Measurements from ENCODE around the gene ZBTB20. TPM values are rescaled to one million over a fixed set of nuclear protein-coding genes. Genes with fewer than 3 reads are reported as not detected.
"Not testable (repeated sequence)": the region's sequence is repeated elsewhere in the genome, so short reads cannot be mapped to it uniquely, and the experiment has no call there.

The ZBTB20 gene
- total RNA-seq, 3 donors from 2014 or later = 62.9 to 150 (median 109) TPM

DNA sequence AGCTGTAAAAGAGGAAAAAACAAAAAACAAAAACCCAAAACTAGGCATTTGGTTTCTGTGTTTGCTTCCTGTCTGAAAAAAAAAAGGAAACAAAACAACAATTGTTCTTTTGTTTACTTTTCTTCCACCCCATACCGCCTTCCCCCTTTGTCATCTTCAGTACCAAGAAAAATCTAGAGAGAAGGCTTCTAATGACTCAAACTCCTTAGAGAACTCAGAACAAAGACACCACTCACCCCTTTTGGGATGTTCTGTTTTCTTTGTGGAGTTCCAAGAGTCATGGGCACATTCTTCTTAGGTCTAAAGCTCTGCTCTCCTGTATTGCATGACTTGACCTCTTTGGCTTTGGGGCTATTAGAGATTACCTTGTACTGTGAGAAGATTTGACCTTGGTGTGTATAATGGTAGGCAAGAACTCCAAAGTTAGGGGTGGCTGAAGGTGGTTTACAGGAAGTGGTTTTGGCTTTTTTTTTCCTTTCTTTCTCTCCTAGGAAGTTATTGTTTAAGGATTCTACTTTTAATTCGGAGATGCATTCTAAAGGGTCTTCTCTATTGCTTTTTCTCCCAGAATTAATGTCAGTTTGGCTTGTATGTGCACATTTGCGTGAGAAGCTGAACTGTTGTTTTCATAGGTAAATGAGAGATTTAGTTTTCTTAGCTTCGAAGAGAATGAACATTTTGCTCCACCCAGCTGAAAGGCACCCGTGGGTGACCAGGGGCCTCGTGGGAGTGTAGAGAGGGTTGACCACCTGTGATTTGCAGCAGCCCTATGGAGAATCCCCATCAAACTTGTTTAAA, 39.5 kb upstream of the ZBTB20 start:
- Histone ChIP-seq H3K4me3 (no peak overlapping the region), H3K4me1 (no peaks in the 10 kb centered on the region), H3K27ac (no peak overlapping the region), H3K9me3 (peaks cover 0 to 14% of the 10 kb centered on the region in 2 donors), H3K36me3 (no peaks in the 10 kb centered on the region), H3K27me3 (no peaks in the 10 kb centered on the region)
- no peak for DNase-seq (ENCODE audit: low spot score in 2 of 2)
- intact Hi-C loops (cut with DNase I; ENCODE audit: low total_unique reads) = no loop called here
- TF ChIP-seq POLR2A (IDR thresholded peaks at IDR 0.05) = no peak
- TF ChIP-seq POLR2AphosphoS5 (IDR thresholded peaks at IDR 0.05) = no peak
- TF ChIP-seq, protein P1, sequence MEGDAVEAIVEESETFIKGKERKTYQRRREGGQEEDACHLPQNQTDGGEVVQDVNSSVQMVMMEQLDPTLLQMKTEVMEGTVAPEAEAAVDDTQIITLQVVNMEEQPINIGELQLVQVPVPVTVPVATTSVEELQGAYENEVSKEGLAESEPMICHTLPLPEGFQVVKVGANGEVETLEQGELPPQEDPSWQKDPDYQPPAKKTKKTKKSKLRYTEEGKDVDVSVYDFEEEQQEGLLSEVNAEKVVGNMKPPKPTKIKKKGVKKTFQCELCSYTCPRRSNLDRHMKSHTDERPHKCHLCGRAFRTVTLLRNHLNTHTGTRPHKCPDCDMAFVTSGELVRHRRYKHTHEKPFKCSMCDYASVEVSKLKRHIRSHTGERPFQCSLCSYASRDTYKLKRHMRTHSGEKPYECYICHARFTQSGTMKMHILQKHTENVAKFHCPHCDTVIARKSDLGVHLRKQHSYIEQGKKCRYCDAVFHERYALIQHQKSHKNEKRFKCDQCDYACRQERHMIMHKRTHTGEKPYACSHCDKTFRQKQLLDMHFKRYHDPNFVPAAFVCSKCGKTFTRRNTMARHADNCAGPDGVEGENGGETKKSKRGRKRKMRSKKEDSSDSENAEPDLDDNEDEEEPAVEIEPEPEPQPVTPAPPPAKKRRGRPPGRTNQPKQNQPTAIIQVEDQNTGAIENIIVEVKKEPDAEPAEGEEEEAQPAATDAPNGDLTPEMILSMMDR (IDR thresholded peaks at IDR 0.05) = no peak

DNA sequence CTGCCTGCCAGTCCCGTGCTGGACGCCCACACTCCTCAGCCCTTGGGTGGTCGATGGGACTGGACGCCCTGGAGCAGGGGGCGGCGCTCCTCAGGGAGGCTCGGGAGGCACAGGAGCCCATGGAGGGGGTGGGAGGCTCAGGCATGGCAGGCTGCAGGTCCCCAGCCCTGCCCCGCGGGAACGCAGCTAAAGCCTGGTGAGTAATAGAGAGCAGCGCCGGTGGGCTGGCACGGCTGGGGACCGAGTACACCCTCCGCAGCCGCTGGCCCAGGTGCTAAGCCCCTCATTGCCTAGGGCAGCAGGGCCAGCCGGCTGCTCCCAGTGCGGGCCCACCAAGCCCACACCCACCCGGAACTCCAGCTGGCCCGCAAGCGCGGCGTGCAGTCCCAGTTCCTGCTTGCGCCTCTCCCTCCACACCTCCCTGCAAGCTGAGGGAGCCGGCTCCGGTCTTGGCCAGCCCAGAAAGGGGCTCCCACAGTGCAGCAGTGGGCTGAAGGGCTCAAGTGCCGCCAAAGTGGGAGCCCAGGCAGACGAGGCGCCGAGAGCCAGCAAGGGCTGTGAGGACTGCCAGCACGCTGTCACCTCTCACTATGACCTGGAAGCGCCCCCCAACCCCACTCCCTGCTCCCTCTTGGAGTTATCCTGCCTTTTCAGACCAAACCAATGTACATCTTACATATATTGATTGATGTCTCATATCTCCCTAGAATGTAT, 37.9 kb upstream of the ZBTB20 start:
- H3K27ac ChIP-seq; H3K4me3 ChIP-seq; H3K9me3 ChIP-seq; H3K36me3 ChIP-seq; H3K4me1 ChIP-seq; H3K27me3 ChIP-seq; intact Hi-C loops (cut with DNase I; ENCODE audit: low total_unique reads); DNase-seq (ENCODE audit: low spot score in 2 of 2): not testable (repeated sequence)

DNA sequence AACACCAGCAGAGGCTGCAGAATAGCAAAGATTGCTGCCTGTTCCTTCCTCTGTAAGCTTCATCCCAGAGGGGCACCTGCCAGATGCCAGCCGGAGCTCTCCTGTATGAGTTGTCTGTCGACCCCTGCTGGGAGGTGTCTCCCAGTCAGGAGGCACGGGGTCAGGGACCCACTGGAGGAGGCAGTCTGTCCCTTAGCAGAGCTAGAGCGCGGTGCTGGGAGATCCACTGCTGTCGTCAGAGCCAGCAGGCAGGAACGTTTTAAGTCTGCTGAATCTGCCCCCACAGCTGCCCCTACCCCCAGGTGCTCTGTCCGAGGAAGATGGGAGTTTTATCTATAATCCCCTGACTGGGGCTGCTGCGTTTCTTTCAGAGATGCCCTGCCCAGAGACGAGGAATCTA, 31.8 kb upstream of the ZBTB20 start:
- H3K27me3 ChIP-seq; H3K27ac ChIP-seq; DNase-seq (ENCODE audit: low spot score in 2 of 2); intact Hi-C loops (cut with DNase I; ENCODE audit: low total_unique reads); H3K4me3 ChIP-seq; H3K9me3 ChIP-seq; H3K4me1 ChIP-seq; H3K36me3 ChIP-seq: not testable (repeated sequence)

DNA sequence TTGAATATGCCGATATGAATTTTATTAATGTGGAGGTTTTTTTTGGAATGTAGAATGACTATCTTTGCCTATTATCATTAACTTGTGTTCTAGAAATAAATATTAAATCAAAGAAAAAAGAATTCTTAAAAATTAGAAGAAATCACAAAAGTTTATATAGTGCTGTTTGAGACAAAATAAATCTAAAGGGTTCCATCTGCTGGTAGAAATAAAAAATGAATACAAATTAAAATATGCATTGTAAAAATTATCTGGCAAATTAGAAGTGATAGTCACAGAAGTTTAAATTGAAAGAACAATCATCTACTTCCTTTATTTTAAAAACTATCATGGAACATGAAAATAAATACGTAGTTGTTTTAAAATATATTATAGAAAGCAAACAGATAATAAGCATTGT, 22.7 kb upstream of the ZBTB20 start:
- Histone ChIP-seq H3K27me3 (no peaks in the 10 kb centered on the region), H3K4me1 (no peaks in the 10 kb centered on the region), H3K4me3 (no peak overlapping the region), H3K9me3 (no peaks in the 10 kb centered on the region), H3K36me3 (no peaks in the 10 kb centered on the region), H3K27ac (no peak overlapping the region)
- TF ChIP-seq POLR2AphosphoS5 (IDR thresholded peaks at IDR 0.05) = no peak
- TF ChIP-seq, protein P1 (IDR thresholded peaks at IDR 0.05) = peak in 2 of 3 donors; percentile 34 to 36
- TF ChIP-seq POLR2A (IDR thresholded peaks at IDR 0.05) = no peak
- intact Hi-C loops (cut with DNase I; ENCODE audit: low total_unique reads) = no loop called here
- DNase-seq (ENCODE audit: low spot score in 2 of 2) = no peak

DNA sequence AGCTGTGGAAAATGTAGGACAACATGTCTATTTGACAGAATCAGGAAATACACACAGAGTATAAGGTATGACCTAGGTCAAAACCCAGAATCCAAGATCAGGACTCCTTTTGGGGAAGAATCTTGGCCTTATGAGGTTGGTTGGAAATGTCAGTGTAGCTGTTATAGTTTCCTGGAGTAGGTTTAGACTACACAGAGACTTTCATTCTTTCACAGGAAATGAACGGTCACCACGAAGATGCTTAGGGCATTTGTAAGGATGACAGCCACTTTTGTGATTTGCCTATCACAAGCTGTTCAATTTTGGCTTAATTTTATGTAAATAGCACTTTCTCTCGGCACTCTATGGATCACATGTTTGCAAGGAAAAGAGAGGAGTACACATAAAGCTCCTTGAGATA, 18.6 kb upstream of the ZBTB20 start:
- Histone ChIP-seq H3K9me3 (no peaks in the 10 kb centered on the region), H3K4me1 (no peaks in the 10 kb centered on the region), H3K4me3 (no peak overlapping the region), H3K27ac (peak overlapping the region in 1 of 2 donors; percentile 19), H3K36me3 (no peaks in the 10 kb centered on the region), H3K27me3 (no peaks in the 10 kb centered on the region)
- intact Hi-C loops (cut with DNase I; ENCODE audit: low total_unique reads) = no loop called here
- TF ChIP-seq POLR2AphosphoS5 (IDR thresholded peaks at IDR 0.05) = no peak
- TF ChIP-seq, protein P1 (IDR thresholded peaks at IDR 0.05) = no peak
- no peak for TF ChIP-seq POLR2A (IDR thresholded peaks at IDR 0.05)
- no peak for DNase-seq (ENCODE audit: low spot score in 2 of 2)

DNA sequence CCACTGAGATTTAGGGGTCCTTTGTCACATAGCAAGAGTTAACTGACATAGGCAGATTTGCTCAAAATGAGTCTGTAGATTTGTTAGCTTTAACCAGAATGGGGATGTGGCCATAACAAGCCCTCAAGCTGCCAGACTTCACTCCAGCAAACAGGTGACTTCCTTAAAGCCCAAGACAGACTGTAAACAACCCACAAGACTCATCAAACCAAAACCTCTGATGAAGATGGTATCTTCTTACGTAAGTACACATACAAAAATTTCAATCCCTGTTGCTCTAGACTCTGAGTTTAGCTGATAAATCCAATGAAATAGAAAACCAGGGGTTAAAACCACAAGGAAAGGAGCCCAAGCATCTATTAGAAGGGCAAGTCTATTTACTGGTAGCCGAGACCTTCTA, 18.2 kb upstream of the ZBTB20 start:
- no peaks in the 10 kb centered on the region for H3K36me3 ChIP-seq
- intact Hi-C loops (cut with DNase I; ENCODE audit: low total_unique reads) = no loop called here
- peak overlapping the region in 1 of 2 donors; percentile 19 for H3K27ac ChIP-seq
- H3K9me3 ChIP-seq = no peaks in the 10 kb centered on the region
- TF ChIP-seq, protein P1 (IDR thresholded peaks at IDR 0.05) = no peak
- TF ChIP-seq POLR2AphosphoS5 (IDR thresholded peaks at IDR 0.05) = no peak
- no peak for TF ChIP-seq POLR2A (IDR thresholded peaks at IDR 0.05)
- no peaks in the 10 kb centered on the region for H3K4me1 ChIP-seq
- no peak overlapping the region for H3K4me3 ChIP-seq
- H3K27me3 ChIP-seq = no peaks in the 10 kb centered on the region
- DNase-seq (ENCODE audit: low spot score in 2 of 2) = no peak
